Dedifferentiated amniotic fluid mesenchymal stem cell (primary cell): ENCODE data around the gene VWF.
"Not testable (repeated sequence)": the region's sequence is repeated elsewhere in the genome, so short reads cannot be mapped to it uniquely, and the experiment has no call there.

Source experiments
- DNase-seq: peaks from one replicate; pipeline ENCODE4 v3.0.0-alpha.2; 2016; ENCODE audit errors: extremely low spot score

VWF gene

DNA sequence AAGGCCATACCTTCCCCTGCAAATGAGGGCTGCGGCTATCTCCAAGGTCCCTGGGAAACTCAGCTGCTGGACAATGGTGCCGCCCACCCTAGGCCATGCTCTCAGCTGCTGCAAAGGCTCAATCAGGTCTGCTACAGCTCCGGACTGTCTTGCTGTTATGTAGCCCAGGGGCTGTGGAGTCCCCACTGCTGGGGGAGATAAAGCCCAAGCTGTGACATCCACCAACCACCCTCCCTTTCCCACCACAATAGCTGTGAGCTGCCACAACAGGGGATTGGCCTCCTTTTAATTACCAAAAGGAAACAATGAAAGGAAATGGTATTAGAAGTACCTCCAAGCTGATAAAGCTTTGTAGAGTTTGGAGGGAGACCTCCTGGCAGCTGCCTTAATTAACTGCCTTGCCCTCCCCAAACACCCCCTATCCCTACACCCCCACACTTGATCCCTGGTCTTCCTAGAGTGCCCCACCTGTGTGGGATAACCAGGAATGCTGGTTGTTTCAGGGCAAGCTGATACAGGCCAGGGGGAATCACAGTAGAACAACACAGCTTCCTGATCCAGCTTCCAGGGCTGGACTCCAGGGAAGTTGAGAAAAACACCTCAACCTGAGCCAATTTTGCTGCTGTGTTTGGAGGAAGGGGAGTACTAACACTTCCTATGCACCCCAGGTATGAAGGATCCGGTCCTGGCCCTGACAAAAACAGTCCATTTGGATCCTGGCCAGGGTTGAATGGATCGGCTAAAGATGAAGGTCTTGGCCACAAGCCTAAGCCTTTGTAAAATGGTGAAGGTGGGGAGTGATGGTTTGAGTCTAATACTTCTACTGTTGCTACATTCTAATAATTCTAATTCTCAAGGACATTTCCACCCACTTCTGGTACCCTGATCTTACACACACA lies at the start of gene VWF:
TSS of gene VWF (minus strand) at position 260 of the 899 bp plus-strand sequence. CDS start 1,474 bp downstream, outside the sequence.
- DNase-seq, result no peak

DNA sequence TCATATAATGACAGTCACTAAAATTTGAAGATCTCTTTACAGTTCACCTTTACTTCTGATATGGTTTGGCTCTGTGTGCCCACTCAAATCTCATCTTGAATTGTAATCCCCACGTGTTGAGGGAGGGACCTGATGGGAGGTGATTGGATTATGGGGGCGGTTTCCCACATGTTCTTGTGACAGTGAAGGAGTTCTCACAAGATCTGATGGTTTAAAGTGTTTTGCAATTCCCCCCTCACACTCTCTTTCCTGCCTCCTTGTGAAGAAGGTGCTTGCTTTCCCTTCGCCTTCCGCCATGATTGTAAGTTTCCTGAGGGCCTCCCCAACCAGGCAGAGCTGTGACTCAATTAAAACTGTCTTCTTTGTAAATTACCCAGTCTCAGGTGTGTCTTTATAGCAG lies 48.4 kb upstream of the VWF start:
- no peak for DNase-seq

DNA sequence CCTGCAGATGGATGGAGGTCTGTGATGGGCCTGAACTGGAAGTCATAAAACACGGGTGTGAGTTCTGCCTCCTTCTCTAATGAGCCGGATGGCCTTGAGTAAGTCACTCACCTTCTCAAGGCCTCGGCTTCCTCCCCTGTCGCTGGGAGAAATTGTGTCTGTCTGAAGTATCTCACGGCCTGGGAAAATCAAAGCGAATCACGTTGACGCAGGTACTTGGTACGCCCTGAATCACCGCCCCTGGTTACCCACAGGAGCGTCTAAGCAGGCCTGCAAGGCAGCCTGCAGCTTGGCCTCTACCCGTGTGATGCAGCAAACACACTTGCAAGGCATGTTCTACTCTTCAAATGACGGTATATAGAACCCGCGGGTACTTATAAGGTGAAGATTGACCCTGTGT lies 47.6 kb upstream of the VWF start:
- DNase-seq, result no peak

DNA sequence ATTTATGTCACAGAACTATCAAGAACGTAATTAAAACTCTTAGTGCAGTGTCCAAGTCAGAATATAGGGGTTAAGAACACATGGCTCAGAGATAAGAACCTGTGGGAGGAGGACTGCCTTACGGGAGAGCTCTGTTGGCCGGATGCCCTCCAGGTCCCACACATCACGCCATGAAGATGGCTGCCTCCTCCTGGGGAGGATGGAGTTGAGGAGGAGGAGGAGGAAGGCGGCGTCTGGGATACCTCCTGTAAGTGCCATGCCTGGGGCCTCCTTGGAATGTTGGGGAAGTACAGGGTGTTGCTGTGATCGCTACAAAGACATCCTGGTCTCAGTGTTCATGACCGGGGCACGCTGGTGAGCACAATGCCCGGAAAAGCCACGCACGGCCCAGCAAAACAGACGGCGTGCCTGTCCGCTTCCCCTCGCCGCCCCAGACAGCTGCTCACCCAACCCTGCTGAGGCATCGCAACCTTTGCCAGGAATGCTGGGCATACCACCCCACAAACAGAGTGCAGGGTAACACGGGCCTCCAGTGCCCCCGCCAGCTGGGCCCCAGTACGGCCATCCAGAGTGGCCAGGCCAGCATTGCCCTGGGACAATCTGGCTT lies 47.0 kb upstream of the VWF start:
- no peak for DNase-seq

DNA sequence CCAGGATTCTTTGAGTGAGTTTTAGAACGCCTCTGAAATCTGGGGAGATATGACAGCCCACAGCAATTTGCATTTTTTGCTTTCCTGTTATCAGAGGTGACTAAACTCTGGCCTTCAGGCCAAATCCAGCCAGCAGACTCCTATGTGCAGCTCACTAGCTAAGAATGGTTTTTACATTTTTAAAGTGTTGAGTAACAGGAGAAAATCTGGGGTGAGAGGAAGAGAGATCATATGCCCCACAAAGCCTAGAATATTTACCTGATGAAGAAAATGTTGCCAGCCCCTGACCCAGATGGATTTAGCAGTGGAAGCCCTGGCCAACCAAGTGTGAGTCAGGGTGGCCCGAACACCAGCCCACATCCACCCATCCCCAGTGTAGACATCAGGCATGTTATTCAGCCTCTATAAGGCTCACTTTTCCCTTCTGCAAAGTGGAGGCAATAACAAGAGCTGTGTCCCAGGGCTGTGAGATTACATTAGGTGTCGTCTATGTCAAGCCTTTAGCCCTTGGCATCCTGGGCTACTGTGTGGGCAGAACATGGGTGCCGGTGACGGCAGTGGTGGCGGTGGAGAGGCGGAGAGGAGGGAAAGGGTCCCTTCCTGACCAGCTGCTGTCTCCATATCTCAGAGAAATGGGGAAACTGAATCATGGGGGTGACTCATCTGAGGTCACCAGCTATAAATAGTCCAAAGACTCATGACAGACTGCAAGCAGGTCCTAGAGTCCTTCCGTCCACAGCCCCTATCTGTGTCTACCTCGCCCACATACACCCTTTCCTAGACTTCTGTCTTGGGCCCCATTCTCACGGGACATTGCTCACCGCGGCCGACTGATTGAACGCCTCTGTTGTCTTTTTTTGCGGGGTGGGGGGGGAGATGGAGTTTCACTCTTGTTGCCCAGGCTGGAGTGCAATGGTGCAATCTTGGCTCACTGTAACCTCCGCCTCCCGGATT lies 43.1 kb upstream of the VWF start:
- DNase-seq, result peak; percentile 88

DNA sequence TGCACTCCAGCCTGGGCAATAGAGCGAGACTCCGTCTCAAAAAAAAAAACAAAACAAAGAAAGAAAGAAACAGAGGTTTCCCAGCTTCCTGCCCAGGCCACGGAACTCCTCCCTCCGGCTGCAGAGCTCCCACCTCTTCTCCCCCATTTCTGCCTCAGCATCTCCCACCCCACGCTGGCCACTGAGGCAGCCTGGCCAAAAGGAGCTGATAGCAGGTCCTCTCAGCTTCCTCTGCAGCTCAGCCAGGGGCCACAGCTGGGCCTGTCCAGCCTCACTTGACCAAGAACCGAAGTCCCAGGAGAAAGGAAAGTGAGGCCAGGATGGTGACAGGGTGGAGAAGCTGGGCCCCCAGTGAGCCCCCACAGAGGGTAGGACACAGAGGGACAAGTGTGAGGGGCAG lies 42.3 kb upstream of the VWF start:
- DNase-seq, result no peak

DNA sequence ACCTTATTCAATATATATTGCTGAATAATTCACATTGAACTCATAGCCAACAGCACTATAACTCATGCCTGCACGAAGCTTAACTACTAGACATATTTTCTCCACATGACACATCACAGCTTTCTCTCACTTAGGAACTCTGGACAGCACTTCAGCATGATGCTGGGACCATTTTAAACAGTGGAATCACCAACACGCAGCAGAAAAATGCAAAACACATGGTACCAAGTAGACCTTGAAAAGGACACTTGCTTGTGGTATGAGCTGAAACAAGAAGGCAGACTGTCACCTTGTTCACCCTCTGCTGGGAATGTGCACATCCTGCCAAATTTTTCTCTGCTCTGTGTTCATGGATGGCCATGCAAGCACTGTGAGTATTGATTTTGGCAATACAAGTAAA lies 40.9 kb upstream of the VWF start:
- peak; percentile 55 for DNase-seq

DNA sequence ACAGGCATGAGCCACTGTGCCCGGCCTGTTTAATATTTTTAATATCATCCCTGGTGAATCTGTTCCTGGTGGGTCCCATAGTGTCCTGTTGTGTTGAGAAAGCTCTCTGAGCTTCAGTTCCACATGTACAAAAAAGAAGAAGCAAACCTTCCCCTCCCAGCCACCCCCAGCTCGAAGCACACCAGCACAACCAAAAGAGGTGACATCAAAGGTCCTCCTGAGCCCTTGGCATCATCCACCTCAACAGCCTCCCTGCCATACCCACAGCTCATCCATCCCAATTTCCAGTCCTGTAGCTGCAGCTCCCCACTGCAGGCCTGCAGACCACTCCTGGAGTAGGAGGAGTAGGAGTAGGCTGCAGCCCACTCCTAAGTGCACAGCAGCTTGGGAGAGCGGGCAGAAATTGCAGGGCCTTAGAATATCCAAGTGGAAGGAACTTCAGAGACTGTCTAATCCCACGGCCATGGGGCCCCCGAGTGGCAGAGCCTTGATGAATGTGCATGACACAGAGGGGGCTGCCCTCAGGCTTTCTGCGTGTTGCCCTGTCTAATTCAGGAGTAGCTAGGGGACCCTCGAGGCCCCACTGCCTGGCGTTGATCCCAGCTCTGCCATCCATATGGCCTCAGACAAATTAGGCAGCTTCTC lies 39.1 kb upstream of the VWF start:
- no peak for DNase-seq

DNA sequence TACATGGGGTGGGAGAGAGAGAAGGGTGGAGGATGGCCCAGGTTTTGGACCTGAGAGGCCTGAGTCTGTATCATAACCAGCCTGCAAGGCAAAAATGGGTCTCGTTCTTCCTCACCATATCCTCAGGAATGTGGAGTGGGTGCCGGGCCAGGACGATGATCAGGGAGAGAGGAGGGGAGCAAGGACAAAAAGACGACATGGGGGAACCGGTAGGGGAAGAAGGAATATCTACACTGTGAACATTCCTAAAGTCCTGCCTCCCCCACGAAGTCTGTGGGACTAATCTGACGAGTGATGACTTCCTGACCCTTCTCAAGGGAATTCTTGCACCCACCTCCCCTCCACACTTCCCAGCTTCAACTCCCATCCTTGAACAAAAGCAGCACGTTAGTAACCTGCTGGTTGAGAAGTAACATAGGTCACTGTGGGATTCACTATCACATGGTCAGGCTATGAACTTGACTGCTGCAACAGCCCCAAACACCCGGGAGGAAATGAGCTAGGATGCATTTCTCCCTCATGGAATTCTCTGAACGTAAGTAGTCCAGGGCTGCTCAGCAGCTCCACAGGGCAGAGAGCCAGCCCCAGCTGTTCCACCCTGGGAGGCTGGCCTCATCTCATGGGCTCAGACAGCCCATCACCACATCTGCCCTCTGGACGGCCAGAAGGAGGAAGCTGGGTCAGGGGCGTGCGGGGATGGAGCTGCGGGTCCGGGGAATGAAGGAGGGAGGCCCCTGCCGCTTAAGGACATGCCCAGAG lies 36.8 kb upstream of the VWF start:
- DNase-seq, result no peak

DNA sequence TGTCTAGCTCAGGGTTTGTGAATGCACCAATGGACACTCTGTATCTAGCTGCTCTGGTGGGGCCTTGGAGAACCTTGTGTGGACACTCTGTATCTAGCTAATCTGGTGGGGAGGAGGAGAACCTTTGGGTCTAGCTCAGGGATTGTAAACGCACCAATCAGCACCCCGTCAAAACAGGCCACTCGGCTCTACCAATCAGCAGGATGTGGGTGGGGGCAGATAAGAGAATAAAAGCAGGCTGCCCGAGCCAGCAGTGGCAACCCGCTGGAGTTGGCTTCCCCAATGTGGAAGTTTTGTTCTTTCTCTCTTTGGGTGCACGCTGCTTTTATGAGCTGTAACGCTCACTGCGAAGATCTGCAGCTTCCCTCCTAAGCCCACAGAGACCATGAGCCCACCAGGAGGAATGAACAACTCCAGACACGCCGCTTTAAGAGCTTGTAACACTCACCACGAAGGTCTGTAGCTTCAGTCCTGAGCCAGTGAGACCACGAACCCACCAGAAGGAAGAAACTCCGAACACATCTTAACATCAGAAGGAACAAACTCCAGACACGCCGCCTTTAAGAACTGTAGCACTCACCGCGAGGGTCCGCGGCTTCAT lies 35.7 kb upstream of the VWF start:
- not testable (repeated sequence) for DNase-seq

DNA sequence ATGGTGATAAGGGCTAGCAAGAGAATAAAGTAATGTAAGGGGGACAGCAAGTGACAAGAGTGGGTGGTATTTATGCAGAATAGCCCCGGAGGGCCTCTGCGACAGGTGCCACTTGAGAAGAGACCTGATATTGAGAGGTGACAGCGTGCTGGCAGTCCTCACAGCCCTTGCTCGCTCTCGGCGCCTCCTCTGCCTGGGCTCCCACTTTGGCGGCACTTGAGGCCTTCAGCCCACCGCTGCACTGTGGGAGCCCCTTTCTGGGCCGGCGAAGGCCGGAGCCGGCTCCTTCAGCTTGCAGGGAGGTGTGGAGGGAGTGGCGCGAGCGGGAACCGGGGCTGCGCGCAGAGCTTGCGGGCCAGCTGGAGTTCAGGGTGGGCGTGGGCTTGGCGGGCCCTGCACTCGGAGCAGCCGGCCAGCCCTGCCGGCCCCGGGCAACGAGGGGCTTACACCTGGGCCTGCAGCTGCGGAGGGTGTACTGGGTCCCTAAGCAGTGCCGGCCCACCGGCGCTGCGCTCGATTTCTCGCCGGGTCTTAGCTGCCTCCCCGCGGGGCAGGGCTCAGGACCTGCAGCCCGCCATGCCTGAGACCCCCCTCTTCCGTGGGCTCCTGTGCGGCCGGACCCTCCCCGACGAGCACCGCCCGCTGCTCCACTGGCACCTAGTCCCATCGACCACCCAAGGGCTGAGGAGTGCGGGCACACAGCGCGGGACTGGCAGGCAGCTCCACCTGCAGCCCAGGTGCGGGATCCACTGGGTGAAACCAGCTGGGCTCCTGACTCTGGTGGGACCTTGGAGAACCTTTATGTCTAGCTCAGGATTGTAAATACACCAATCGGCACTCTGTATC lies 34.9 kb upstream of the VWF start:
- not testable (repeated sequence) for DNase-seq

DNA sequence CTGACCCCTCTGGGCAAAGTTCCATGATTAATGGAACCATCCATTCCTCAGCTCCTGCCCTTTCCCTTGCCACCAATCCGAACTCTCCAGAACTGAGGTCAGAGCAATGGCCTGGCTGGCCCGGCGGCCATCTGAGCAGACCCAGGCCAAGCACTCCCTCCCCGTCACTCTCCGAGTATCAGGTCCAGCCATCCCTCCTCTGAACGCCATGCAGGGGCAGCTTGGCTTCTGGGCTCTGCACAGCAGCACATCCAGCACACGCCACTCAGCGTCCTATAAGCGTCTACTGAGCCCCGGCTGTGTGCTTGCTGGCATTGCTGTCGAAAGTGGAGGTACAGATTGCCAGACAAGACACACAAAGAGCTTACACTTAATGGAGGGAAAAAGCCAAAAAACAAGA lies 34.3 kb upstream of the VWF start:
- no peak for DNase-seq

DNA sequence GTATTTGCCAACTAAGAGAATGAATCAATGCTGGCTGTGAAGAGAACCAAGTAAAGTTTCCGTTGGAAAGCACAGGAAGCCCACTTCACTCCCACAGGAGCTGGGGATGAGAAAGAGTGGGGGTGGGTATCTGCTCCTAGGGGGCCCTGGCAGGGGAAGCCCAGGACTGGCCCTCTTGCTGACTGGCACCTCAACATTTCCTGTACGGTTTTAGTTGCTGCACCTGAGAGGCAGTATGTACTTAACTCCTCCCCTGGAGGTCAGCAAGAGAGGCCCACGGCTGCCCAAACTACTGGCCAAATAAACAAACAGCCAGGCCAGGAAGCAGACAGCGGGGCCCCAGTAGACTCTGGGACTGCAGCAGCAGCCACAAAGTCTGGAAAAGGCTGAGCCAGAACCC lies 33.8 kb upstream of the VWF start:
- DNase-seq, result no peak

DNA sequence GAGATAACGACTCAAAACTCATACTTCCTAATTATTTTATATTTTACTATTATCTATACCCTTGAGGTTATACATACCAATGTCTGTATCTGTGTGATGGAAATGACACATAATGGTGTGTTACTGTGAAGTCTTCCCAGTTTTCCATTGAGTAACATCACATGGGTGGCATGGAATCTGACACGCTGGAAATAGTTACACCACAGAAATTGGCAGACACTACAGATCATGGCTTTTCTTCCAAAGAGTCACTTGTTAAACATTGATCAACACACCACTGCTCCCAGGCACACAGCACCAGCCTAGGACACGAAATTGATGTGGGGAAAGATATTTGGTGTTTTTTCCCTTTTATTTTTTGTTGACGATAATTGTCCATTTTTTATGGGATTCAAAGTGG lies 33.0 kb upstream of the VWF start:
- no peak for DNase-seq

DNA sequence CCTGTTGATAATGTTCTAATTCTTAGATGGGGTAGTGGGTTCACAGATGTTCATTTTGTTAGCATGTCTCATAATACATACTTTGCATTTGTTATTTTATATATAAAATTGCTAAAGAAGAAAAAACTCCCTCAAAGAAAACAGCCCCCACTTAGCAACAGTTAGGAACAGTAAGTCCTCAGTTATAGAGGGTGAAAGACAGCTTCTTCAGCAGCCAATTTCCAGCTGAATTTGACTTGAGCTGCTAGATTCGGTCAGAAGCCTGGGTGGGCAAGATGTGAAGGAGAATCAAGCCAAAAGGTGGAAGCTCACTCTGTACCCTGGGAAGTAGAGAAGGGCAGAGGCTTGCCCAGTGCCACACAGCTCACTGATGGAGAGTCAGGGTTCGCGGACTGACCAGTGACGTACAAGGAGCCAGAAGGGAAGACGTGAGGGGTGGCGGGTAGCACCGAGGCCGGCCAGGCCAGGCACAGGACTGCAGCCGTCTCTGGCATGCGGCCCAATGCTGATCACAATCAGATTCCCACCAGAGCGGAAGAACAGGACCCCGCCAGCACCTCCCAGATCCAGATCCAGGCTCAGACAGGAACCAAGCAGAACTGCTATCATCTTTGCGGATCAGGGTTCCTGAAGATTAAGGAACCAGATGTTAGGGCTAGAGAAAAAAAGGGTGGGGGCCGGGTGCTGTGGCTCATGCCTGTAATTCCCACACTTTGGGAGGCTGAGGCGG lies 30.4 kb upstream of the VWF start:
- no peak for DNase-seq

DNA sequence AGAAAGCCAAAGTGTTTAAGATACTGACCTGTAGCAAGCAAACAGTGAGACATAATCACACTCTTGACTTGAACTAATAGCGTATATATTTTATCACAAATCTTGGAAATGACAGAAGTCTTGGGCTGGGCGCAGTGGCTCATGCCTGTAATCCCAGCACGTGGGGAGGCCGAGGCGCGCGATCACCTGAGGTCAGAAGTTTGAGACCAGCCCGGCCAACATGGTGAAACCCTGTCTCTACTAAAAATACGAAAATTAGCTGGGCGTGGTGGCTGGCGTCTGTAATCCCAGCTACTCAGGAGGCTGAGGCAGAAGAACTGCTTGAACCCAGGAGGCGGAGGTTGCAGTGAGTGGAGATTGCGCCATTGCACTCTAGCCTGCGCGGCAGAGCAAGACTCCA lies 24.3 kb upstream of the VWF start:
- DNase-seq, result not testable (repeated sequence)

DNA sequence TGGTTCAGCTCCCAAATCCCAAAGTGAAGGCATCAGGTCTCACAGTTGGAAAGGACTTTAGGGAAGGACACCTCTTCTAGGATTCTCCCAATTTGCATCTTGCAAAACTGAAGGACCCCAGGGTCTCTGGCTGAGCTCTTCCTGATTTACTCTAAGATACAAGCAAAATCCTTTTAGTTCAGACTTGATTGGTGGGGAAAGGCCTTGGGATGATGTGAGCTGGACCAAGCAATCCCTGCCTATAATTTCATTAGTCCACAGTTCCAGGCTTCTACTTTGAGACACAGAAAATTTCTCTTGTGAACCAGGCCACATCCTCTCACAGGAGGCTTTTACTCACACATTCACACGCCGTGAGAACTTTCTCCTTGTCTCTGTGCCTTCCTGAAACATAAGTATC lies 23.6 kb upstream of the VWF start:
- no peak for DNase-seq

DNA sequence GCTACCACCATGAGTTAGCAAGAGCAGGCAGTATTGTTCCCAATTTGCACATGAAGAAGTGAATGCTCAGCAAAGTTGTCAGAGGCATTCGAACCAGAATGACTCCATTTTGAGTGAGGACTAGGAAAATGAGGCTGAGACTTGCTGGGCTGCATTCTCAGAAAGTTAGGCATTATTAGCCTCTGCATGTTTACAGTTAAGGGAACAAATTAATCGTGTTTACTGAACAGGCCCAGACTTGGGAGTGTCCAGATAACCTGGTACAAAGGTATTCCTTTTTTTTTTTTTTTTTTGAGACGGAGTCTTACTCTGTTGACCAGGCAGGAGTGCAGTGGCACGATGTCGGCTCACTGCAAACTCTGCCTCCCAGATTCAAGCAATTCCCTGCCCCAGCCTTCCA lies 22.5 kb upstream of the VWF start:
- DNase-seq, result no peak

DNA sequence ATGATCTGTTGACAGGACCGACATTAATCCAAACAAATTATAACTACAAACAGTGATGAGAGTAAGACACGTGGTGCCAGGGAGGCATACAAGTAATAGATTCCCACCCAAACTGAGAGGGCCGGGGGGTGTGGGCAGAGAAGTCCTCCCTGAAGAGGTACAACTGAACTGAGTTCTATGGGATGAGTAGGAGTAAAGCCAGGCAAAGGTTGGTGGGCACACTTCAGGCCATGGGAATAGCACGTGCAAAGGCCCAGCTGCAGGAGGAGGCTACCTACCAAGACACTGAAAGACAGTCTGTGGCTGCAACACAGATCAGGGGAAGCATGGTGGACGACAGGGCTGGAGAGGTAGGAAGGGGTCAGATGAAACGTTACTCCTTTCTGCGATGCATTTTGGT lies 22.0 kb upstream of the VWF start:
- no peak for DNase-seq
